Stimulated activated CD4-positive, alpha-beta T cell treated with anti-CD3 and anti-CD28 coated beads, Interleukin-4, amount 100 ng/mL, for 4 hours (primary cell): ENCODE data around the gene MPEG1.

Experiments used
- DNase-seq, 2 experiments: peaks; one replicate each; pipeline ENCODE4 v3.0.0-alpha.2; 2020

MPEG1 gene, protein sequence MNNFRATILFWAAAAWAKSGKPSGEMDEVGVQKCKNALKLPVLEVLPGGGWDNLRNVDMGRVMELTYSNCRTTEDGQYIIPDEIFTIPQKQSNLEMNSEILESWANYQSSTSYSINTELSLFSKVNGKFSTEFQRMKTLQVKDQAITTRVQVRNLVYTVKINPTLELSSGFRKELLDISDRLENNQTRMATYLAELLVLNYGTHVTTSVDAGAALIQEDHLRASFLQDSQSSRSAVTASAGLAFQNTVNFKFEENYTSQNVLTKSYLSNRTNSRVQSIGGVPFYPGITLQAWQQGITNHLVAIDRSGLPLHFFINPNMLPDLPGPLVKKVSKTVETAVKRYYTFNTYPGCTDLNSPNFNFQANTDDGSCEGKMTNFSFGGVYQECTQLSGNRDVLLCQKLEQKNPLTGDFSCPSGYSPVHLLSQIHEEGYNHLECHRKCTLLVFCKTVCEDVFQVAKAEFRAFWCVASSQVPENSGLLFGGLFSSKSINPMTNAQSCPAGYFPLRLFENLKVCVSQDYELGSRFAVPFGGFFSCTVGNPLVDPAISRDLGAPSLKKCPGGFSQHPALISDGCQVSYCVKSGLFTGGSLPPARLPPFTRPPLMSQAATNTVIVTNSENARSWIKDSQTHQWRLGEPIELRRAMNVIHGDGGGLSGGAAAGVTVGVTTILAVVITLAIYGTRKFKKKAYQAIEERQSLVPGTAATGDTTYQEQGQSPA

DNA sequence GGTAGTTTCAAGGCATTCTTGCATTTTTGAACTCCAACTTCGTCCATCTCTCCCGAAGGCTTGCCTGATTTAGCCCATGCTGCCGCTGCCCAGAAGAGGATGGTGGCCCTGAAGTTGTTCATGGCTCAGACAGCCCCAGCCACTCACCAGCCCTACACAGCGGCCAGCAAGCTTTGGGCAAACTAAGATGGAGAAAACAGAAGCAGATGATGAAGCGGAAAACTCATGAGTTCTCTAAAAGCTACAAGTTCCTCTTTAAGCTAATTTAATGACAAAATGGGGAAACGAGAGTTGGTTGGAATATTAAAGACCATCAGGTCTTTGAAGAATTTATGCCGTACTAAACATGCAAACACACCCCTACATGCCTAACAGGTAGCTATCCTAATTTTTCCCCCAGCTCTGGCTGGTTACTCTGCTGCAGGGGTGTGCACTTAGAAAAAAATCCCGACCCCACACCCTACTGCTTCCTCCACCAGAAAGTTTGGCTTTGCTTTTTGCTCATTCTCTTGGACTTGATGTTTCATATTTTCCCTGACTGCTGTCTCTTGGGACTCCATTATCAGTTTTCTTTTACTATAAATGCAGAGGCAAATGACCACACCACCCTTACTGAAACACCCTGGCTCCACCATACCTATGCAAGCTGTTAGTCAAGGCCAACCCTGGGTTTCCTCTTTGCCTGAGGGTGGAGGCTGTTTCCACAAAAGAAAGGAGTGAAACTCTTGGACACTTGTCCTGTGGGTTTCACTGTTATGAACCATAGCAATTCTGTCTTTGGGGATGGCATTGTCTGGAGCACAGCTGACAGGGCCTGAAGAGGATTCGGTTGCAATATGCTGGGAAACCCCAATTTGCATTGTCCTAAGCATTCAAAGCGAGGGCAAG lies at the start of gene MPEG1:
TSS of gene MPEG1 (minus strand) at position 184 of the 888 bp plus-strand sequence. CDS start at position 122, 62 bp downstream.
- no peak for DNase-seq

DNA sequence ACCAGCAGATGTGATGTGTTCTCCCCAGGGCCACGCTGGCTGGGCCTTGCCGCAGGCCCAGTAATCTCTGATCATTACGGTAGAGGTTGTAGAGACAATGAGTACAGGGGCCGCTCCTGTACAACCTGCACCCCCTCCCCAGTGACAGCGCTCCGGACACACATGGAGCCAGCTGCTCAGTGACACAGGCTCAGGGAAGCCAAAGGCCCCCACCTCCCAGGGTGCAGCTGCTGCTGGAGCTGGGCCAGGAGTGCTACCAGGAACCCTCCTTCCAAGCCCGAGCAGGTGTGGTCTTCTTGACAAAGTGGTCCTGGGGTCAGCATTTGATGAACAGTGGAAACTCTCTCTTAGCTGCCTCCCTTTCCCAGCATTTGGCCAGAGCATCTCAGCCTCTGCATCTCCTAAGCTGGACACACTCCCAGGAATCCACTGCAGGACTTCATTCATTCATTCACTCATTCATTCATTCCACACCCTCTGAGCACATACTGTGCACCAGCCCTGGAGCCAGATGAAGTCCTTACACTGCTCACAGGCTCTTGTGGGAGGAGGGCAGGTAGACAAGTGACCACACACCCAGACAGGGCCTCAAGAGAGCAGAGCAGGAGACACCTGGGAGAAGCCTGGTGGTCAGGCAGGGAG lies 49.6 kb upstream of the MPEG1 start:
- no peak for DNase-seq

DNA sequence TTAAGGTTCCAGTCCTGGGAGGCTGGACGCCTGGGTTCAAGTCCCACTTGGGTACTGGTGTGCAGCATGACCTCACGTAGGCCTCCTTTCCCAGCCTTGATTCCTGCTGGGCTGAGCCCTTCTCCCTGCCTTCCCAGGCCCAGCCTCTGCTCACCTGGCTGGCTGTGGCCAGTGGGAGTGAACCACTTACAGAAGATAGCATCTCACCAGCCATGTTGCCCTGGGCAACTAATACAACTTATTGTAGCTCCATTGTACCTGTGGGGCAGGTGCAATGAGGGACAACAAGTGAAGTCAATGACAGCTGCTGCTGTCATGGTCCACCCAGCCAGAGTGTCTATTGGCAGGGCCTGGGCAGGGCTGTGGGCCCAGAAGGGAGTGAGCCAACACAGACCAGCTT lies 48.4 kb upstream of the MPEG1 start:
- no peak for DNase-seq

DNA sequence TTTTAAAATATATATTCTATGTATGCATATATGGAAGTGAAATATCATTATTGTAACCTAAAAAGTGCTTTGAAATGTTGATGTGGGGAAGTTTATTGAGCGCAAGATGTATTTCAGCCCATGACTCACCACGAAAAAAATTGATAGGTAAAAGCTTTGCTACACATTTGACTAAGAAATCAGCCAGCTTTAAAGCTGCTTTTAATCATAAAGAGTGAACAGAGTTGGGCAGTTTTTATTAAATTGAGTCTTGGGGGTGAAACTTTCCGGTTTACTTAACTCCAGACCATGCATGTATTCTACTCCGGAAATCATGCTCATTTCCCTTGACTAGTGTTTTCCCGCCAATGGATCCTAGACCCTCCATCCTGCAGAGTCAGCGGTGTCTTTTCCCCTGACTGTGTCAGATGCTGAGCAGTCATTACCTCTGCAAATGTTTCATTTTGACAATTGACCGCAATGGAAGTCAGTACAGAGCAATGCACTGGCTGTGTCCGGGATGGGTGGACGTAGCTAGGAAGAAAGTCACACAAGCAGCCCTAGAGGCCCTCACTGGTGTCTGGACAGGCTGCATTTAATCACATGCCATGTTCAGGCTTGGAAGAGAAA lies 47.2 kb upstream of the MPEG1 start:
- DNase-seq: no peak

DNA sequence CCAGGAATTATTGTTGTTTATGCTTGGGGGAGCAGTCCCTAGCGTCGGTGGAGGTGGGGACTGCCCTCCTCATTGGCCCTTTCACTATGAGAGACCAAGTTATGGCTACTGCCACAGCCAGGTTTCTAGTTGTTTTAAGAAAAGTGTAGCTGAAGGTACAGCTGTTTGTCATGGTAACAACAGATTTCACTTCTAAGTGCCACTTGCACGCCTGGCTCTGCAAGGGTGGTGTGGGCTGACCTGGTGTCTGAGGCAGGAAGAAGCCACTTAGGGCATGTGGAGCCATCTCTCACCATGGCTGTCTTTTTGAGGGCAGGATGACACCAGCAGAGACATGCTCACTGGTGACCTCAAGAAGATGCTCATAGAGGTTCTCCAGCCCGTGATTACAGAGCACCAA lies 46.3 kb upstream of the MPEG1 start:
- no peak for DNase-seq

DNA sequence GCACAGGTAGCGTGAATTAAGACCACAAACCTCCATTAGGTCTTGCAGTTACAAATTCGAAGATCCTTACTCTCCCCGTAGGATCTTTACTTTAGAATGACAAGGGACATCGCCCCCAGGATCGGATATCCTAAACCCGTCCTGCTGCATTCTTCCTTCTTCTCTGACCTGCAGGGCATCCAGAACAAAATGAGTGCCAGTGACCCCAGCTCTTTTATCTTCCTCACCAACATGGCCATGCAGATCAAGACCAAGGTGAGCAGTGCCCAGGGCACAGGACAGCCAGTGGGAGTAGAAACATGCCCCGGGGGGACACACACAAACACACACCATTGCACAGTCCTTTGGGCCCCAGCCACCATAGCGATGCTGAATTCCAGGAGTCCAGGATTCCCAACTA lies 42.6 kb upstream of the MPEG1 start:
- no peak for DNase-seq

DNA sequence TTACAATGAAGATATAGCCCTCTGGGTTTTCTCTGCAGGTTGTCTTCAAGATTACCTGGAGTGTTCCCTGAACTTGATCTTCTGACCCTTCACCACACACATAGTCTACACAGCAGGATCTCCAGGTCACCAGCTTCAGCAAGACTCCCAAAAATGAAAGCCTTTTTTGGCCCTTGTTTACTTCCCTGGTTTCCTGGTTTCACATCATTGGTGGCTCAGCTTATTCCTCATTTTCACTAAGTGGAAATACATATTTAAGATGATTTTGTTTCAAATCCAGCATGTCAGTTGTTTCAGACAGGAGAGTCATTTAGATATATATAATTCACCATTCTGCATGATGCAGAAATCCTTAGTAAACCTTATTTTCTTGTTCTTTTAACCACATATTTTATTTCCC lies 41.6 kb upstream of the MPEG1 start:
- DNase-seq: no peak

DNA sequence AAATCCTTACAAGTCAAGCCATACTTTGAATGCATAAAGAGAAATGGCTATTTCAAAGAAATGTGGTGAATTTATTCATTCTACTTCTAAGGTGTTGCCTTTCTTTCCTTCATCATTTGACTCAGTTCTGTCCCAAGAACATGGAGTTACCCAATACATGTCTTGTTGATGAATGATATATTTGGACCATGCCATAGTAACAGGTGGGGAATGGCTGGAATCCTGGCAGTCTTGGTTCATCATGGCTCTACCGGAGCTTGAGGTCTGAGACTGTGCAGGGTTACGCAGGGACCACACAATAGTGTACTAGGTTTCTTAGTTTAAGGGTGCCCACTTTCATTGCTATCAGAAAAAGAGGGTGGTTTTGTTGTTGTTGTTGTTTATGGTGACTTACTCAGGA lies 40.3 kb upstream of the MPEG1 start:
- DNase-seq: no peak

DNA sequence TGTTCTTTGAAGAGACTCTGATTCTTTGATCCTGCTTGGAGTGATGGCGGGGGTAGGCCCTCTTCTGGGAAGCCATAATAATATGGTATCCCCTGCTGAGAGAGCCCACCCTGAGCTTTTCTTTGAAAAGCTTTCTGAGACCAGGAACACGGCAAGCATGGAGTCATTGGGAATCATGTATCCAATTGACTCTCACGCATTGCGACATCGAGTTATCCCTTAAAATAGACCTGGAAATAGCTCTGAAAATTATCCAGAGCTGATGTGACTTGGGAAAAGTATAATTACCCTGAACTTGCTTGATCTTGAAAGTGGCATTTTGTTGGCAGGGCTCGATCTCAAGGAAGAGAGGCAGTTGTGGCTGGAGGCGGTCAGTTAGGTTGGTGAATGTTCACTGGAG lies 36.8 kb upstream of the MPEG1 start:
- DNase-seq: no peak

DNA sequence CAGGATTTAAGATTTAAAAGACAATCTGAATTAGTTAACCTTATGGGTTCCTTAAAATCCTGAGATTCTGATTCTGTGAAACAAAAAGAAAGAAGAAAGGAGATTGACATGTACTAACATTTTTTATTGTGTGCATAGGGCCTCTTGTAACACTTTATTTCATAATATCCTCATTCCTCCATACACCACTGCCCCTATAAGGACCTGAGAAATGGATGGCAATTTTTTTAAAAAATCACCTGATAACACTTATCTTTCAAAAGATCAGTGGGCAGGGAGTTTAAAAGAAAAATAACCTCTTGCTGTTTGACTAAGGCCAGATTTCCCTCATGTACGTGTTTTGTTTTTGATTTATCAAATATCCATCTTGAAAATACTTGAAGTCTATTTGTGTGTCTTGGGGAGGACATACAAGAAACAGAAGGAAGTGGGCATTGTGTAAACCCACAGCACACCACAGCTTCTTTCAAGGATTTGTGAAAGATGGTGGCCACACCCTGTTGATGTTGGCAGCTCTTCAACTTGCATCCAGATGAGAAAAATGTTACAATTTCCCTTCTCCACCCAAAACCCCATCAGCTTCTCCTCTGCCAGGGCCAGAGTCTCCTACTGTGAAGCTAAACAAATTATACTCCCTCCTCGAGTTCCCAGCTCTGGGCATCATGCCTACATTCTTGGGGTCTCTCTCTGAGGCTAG lies 35.0 kb upstream of the MPEG1 start:
- no peak for DNase-seq

DNA sequence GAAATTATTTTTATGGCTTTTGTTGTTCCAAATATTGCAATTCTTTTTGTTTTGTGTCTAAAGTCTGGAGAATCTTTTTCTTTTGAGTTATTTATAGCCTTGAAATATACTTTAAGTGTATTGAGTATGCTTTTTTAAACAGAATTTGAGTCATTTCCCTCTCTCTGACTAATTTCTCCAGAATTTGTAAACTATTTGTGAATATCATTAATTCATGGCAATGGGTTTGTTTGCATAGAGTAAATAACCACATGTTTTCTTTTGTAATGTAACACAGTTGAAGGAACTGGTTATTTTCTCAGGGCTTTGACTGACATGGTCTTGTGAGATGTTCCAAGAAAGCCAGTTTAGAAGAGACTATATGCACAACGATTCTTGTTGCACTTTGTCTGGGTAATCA lies 30.9 kb upstream of the MPEG1 start:
- no peak for DNase-seq

DNA sequence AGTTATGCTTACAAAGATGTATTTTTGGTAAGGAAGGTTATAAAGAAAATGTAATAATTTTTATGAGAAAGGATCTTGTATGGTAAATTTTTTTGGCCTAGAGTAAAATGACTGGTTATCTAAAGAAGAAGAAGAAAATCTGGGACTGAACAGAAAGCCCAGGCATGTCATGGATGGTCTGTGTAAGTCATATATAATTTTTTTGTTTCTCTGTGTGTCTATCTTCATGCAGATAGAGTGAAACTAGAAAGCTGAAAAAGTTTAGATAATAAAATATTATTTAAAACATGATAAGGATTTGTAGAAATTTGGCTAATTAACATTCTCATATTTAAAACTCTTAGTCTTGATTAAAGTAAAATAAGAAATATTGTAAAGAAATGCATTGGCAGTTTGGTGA lies 27.6 kb upstream of the MPEG1 start:
- no peak for DNase-seq

DNA sequence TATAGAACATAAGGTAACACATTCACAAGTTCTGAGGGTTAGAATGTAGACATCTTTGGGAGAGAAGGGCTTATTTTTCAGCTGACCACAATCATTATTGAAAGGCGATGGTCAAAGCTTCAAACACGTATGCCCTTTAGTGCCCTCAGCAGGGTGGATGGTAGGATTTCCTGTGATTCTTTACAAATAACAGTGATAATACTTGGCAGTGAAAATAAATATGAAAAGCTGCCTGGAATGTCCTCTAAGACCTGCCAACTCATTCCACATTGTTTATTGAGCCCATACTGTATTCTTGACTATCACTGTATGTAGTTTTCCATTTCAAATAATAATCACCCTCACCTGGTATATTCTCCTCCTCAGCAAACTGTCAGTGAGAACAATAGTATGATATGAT lies 13.7 kb upstream of the MPEG1 start:
- no peak for DNase-seq

DNA sequence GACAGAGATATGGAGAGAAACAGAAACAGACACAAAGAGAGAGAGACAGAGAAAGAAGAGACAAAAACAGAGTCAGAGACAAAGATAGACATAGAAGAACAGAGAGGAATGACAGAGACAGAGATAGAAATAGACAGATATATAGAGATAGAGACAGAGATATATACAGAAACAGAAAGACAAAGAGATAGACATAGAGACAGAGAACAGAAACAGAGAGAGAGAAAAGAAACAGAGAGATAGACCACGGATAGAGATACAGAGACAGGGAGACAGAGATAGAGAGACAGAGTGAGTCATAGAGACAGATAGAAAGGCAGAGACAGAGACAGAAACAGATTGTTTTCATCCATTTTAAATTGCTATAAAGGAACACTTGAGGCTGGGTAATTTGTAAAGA lies 12.3 kb upstream of the MPEG1 start:
- DNase-seq: no peak

DNA sequence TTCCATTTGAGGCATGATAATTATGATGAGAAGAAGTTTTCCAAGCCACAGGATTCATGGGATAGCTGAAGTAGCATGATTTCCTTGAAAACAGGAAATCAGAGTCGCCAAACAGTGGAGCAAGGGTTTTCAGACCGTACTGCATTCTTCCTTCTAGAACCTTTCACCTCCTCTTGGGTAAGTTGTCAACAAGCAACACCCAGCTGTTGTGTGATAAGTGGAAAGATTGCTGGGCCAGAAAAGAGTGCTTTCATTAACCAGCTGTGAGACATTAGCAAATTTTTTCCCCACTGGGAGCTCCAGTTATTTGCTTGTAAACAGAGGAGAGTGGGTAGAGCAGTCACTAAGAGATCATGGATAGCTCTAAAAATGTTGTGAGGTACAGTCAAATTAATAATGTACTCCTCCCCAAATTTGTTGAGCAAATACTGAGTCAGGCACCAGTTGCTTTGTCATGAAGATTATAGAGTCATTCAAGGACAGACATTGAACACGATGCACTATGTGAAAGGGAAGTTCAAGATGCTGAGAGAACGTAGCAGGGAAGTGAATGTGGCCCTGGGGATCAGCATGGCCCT lies 11.7 kb upstream of the MPEG1 start:
- no peak for DNase-seq

DNA sequence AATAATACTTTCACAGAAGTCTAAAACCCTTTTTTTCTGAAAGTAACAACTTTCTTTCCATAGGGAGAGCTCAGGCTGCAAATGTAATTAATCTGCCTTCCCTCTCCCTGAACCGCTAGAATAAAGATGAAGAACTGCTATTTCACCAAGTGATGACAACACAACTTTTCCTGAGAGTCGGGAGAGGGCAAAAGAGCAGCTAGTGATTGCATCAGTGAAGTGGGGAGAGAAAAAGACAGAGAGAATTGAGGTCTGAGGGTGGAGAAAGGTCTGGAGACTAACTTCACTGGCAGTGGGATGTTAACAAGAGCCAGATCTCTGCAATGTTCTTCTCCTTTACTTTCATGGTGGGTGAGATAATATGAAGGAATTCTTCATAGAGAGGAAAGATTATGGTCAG lies 10.9 kb upstream of the MPEG1 start:
- DNase-seq: no peak

DNA sequence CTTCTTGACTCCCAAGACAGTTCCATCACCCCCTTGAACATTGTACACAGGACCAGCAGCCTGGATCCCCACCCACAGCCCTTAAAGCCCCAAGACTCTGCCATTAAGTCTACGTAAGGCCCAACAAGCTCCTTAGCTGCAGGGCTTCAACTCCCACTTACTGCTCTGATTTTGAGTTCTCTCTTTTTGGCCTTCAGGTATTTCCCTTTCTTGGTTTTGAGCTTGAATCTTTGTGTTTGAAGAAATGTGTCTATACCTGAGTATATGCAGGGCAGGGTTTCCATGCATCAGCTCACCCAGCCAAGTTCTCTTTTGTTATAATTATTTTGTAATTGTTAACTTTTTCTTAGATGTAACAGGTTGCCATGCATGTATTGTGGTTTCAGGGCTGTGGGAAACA lies 10.4 kb upstream of the MPEG1 start:
- no peak for DNase-seq

DNA sequence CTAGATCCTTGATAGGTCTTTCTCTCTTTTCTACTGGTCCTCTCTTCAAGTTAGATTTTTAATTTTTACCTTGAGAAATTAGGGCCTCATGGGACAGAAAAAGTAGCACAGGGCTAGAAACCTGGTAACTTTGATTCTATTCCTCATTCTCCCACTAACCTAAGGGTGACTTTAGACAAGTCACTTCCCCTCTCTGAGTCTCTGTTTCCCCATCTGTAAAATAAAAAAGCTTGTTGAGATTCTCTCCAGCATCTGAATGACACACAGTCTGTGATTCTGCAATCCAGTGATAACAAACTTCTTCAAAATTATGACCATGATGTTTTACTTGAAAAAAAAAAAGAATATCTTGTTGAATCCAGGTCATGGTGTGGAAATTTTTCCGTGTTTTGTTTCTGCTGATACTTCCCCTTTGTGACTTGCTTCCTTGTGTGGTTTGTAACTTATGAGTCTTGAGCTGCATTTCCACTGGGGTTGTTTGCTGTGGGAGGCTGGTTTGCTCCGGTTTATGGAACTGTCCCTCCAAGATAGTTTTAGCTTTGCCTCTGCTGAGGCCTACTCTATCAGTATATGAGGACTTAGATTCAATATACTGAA lies 9.8 kb upstream of the MPEG1 start:
- DNase-seq: no peak

DNA sequence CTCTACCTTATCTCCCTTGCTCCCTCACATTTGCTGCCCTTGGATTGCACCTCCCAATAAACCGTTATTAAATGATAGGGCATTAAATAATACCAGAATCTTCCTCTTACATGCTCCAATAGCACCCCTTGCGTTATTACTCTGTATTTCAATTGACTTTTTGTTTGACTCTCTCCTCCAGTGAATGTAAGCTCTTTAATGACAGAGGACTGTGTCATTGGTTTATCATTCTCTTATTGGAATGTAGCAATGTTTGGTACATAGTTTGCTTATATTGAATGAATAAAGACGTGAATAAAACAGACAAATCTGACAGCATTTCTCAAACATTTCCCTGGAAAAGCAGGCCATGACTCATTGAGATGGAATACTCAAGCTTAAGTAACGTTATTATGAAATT lies 8.7 kb upstream of the MPEG1 start:
- no peak for DNase-seq

DNA sequence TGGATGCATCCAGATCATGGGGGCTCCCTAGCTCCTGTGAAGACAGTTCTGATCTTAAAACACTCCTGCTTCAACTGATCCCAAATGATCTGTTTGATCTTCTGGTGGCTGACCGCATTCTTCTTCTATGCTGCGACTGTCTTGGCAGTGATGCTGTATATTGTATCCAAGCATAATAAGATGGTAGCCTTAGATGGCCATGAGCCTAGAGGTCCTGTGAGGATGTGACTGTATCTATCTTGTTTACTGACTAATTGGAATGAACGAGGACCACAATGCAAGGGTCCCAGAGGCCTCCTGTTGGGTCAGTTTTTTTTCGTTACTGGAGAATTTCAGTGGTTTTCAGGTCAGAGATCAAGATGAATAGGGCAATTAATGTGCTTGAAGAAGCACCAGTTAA lies 7.1 kb upstream of the MPEG1 start:
- DNase-seq: no peak

DNA sequence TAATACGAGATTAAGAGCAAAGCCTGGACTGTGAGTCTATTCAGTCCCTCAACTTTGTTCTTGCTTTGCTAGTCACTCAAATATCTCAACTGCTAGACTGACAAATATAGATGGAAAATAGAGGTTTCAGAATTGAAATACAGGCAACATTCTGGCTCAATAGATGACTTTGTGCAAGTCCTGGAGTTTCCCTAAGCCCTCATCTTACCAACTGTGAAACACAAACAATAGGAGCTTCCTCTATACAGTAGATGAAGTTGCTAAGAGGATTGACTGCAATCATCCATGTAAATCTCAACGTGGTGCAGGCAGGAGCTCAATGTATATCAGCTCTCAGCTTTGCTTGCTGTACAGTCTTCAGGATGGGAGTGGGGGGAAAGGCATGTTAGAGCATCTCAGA lies 6.2 kb upstream of the MPEG1 start:
- no peak for DNase-seq
